Measurements from ENCODE around the gene C1orf21.

- TF ChIP-seq CTCF (IDR thresholded peaks at IDR 0.05) (no peak), PRDM15 (CRISPR knock-in tag; IDR thresholded peaks at IDR 0.05) (no peak), TEAD1 (CRISPR knock-in tag; IDR thresholded peaks at IDR 0.05) (no peak), ETV6 (CRISPR knock-in tag; IDR thresholded peaks at IDR 0.05) (no peak), ATF6 (CRISPR knock-in tag; IDR thresholded peaks at IDR 0.05) (no peak), GABPB1 (CRISPR knock-in tag; IDR thresholded peaks at IDR 0.05) (no peak), ZNF138 (CRISPR knock-in tag; conservative IDR thresholded peaks at IDR 0.05) (no peak), MXD4 (CRISPR knock-in tag; IDR thresholded peaks at IDR 0.05; ENCODE audit: borderline replicate concordance) (no peak), TP53 (CRISPR knock-in tag; IDR thresholded peaks at IDR 0.05) (no peak), SP1 (CRISPR knock-in tag; conservative IDR thresholded peaks at IDR 0.05) (no peak), FOXP4 (CRISPR knock-in tag; IDR thresholded peaks at IDR 0.05) (no peak)
Observed at GRCh38 chr1:184463680-184464079, 76.9 kb downstream of the C1orf21 start.

All from WTC11 (cell line).